GM20000 (cell line): ENCODE measurements around the gene ERICH2.

Experiments
- DNase-seq: peaks from one replicate; pipeline ENCODE4 v3.0.0; 2012; ENCODE audit warnings: low spot score
- CTCF ChIP-seq: IDR thresholded peaks from 2 replicates; pipeline ENCODE4 v1.5.1; 2012; ENCODE audit warnings: mild to moderate bottlenecking, control low read depth; ENCODE audit errors: extremely low read depth, missing control alignments

ERICH2 gene

GRCh38 chr2:170818036-170818751 is 48.0 kb downstream of the ERICH2 start:
- no peak for TF ChIP-seq CTCF
- DNase-seq: no peak

GRCh38 chr2:170818752-170819470 is 48.7 kb downstream of the ERICH2 start:
- TF ChIP-seq CTCF: no peak
- no peak for DNase-seq

- TF ChIP-seq CTCF: no peak
- peak; percentile 37 for DNase-seq
Observed at GRCh38 chr2:170819680-170820664, 49.8 kb downstream of the ERICH2 start.

- no peak for TF ChIP-seq CTCF
Observed at GRCh38 chr2:170820757-170821530, 50.8 kb downstream of the ERICH2 start.

GRCh38 chr2:170821531-170822289 is 51.5 kb downstream of the ERICH2 start:
- TF ChIP-seq CTCF: no peak
- DNase-seq: no peak

More at GRCh38 chr2:170820757-170821530, 50.8 kb downstream of the ERICH2 start:
- DNase-seq: peak; percentile 76
